K562 treated with DMSO at 1 percent for 48 hours (cell line): ENCODE data around the gene OR51Q1. TPM values are rescaled to one million over a fixed set of nuclear protein-coding genes. Genes with fewer than 3 reads are reported as not detected.

Experiments used
- total RNA-seq: library from RNA; unstranded; fragments of 300-600 nt; gene quantifications from 2 replicates; pipeline ENCODE4 v1.2.3, GENCODE V29; 2022; ENCODE audit warnings: low replicate concordance; ENCODE audit errors: extremely low read depth

Gene OR51Q1, protein sequence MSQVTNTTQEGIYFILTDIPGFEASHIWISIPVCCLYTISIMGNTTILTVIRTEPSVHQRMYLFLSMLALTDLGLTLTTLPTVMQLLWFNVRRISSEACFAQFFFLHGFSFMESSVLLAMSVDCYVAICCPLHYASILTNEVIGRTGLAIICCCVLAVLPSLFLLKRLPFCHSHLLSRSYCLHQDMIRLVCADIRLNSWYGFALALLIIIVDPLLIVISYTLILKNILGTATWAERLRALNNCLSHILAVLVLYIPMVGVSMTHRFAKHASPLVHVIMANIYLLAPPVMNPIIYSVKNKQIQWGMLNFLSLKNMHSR
- total RNA-seq, result not detected in 2 replicates

DNA sequence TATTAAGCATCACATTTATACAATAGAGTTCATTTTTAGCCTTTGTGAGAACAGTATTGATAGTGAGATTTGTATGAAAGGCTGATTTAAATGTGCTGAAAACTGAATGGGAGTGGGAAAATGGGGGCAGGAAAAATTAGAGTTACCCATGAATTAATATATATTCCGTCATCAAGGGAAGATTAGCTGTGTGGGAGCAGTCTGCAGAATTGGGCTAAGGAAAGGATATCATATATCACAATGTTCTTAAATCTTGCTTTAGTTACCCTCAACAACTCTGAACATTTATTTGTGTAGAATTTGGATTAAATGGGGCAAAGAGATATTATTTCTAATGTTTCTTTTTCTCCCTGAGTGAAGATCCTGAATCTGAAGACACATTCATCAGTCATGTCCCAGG is at the start of gene OR51Q1:
TSS of gene OR51Q1 (plus strand) at position 301 of the 400 bp plus-strand sequence. CDS start at position 391, 90 bp downstream.

DNA sequence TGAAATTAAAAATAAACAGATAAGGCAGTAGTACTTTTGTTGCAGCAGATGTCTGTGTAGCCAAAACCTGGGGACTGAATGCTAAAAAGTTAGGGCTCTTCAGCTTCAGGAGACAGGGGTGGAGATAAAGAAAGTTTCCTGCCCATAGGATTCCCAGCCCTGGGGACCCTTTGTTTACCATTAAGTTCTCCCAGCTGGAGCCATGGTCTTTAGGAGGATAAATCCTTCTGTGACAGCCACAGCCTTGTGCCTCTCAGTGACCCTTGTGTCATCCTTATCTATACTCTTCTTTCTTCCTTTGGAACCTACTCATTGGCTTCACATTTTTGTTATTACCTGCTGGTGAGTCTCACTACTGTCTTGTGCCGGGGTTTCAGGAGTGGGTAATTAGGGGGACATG is 38.3 kb upstream of the OR51Q1 start, which contains the start of gene OR51M1:
TSS of gene OR51M1 (plus strand) at position 237 of the 400 bp plus-strand sequence. CDS start 5,587 bp downstream, outside the sequence.

DNA sequence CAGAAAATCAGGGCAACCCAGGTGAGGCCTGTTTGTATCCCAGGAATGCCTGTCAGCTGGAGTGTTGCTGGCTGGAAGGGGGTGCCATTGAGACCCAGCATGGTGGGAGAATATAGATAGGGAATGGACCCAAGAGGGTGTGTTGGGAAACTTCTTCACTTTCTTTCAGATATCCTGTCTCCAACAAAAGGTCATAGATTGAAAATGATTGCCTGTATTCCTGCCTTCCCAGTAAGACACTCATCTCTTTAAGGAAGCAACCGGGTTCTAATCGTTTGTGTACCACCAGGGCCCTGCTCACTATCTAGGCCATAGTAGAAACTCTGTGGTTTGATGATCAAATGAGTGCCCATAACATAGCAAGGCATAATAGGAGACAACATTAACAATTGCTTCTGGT is 19.5 kb downstream of the OR51Q1 start, which contains the start of gene OR51I1:
TSS of gene OR51I1 (minus strand) at position 101 of the 400 bp plus-strand sequence. CDS start at position 101, 0 bp downstream.

DNA sequence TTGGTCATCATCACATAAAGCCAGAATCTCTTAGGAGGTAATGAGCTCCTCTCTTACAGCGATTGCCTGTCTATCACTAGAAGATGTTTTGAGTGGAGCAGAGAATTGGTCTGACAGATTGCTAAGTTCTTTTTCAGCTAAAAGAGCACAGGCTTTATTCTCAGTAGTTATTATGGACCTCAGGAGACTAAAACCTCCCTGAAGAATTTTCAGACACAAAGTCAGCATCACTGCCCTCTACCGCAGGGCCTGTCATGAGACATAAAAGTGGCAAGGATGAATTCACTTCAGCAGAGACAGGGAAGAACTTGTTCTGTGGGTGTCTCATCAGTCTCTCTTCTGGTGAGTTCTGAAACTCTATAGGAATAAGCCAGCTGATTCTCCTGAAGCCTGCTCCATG is 27.1 kb downstream of the OR51Q1 start, which contains the start of gene OR51I2:
TSS of gene OR51I2 (plus strand) at position 301 of the 400 bp plus-strand sequence. CDS start 4,166 bp downstream, outside the sequence.

Other genes starting within 250 kb of the OR51Q1 start
- gene OR51V1, start 221.4 kb upstream of the OR51Q1 start, total RNA-seq, result not detected in 2 replicates
- not detected in 2 replicates for gene HBB, start 195.0 kb upstream of the OR51Q1 start, total RNA-seq
- not detected in 2 replicates for gene HBD, start 187.6 kb upstream of the OR51Q1 start, total RNA-seq
- not detected in 2 replicates for gene HBG1, start 172.3 kb upstream of the OR51Q1 start, total RNA-seq
- gene HBG2, start 167.3 kb upstream of the OR51Q1 start, total RNA-seq, result 3,082 TPM in 1 of 2 replicates, not detected in the other
- not detected in 2 replicates for gene HBE1, start 152.2 kb upstream of the OR51Q1 start, total RNA-seq
- gene OR51B4, start 120.2 kb upstream of the OR51Q1 start, total RNA-seq, result not detected in 2 replicates
- not detected in 2 replicates for gene OR51B2, start 97.8 kb upstream of the OR51Q1 start, total RNA-seq
- gene OR51B5, start 78.6 kb upstream of the OR51Q1 start, total RNA-seq, result not detected in 2 replicates
- gene OR51B6, start 70.6 kb upstream of the OR51Q1 start, total RNA-seq, result not detected in 2 replicates
- gene OR51M1, start 38.3 kb upstream of the OR51Q1 start, total RNA-seq, result not detected in 2 replicates
- gene OR51I1, start 19.4 kb downstream of the OR51Q1 start, total RNA-seq, result not detected in 2 replicates
- not detected in 2 replicates for gene OR51I2, start 27.2 kb downstream of the OR51Q1 start, total RNA-seq
- gene OR52D1, start 66.6 kb downstream of the OR51Q1 start, total RNA-seq, result not detected in 2 replicates
- not detected in 2 replicates for gene UBQLN3, start 87.8 kb downstream of the OR51Q1 start, total RNA-seq
- gene UBQLNL, start 94.6 kb downstream of the OR51Q1 start, total RNA-seq, result not detected in 2 replicates
- gene OR52H1, start 126.4 kb downstream of the OR51Q1 start, total RNA-seq, result not detected in 2 replicates
- gene OR52B6, start 158.8 kb downstream of the OR51Q1 start, total RNA-seq, result not detected in 2 replicates
- not detected in 2 replicates for gene TRIM6, start 174.5 kb downstream of the OR51Q1 start, total RNA-seq
- gene TRIM34, start 202.9 kb downstream of the OR51Q1 start, total RNA-seq, result not detected in 2 replicates